Measurements from ENCODE around the gene RAI1. TPM values are rescaled to one million over a fixed set of nuclear protein-coding genes. Genes with fewer than 3 reads are reported as not detected.

Gene RAI1
- polyA plus RNA-seq, 2 of the 4 experiments (the other 2 are of a cell fraction): 3.5 to 23.8 TPM

- Histone ChIP-seq H3K27ac (no peak overlapping the region), H3K4me3 (no peak overlapping the region), H3K4me2 (no peak overlapping the region), H3K9me3 (no peaks in the 10 kb centered on the region), H3K4me1 (peaks cover 10% of the 10 kb centered on the region)
- ChIA-PET CTCF (interaction anchor here (4.6 to 4.7 kb wide), 3 partner anchors 11 to 184 kb away, joined by 40 to 55 read pairs (median 53); no protein-coding TSS in a partner anchor), POLR2A (interaction anchor here (0.7 kb wide), 1 partner anchor 107 kb away, joined by 3 read pairs; no protein-coding TSS in a partner anchor)
- 88% methylated on average over 6 of the region's 6 CpGs for WGBS (ENCODE audit: missing lambda C conversion rate)
- FAIRE-seq: no peak
- no peak for TF ChIP-seq PBX3 (IDR thresholded peaks at IDR 0.05)
- TF ChIP-seq TFCP2L1 (CRISPR knock-in tag; IDR thresholded peaks at IDR 0.05): no peak
- no peak for TF ChIP-seq EHMT2 (IDR thresholded peaks at IDR 0.05; ENCODE audit: low read depth)
- no peak for TF ChIP-seq HES2 (IDR thresholded peaks at IDR 0.05)
- no peak for TF ChIP-seq ATOH8 (CRISPR knock-in tag; IDR thresholded peaks at IDR 0.05; ENCODE audit: low read depth)
- TF ChIP-seq BCL3 (IDR thresholded peaks at IDR 0.05): no peak
- no peak for TF ChIP-seq RAD21 (conservative IDR thresholded peaks at IDR 0.05 in 1 of 2, IDR thresholded peaks at IDR 0.05 in 1 of 2)
- TF ChIP-seq FOSL2 (IDR thresholded peaks at IDR 0.05): no peak
- TF ChIP-seq FOSL2 (CRISPR knock-in tag; IDR thresholded peaks at IDR 0.05): no peak
- no peak for TF ChIP-seq ZSCAN20 (CRISPR knock-in tag; IDR thresholded peaks at IDR 0.05)
- TF ChIP-seq HMGXB4 (CRISPR knock-in tag; IDR thresholded peaks at IDR 0.05; ENCODE audit: borderline replicate concordance): no peak
- TF ChIP-seq RARB (CRISPR knock-in tag; IDR thresholded peaks at IDR 0.05): no peak
- TF ChIP-seq GATA3 (IDR thresholded peaks at IDR 0.05; ENCODE audit: borderline replicate concordance): no peak
- no peak for TF ChIP-seq TP53 (CRISPR knock-in tag; IDR thresholded peaks at IDR 0.05)
- no peak for TF ChIP-seq PHF8 (IDR thresholded peaks at IDR 0.05; ENCODE audit: borderline replicate concordance, low read depth)
- no peak for TF ChIP-seq RCOR1 (IDR thresholded peaks at IDR 0.05; ENCODE audit: low read depth, low read length)
- no peak for TF ChIP-seq E2F6 (IDR thresholded peaks at IDR 0.05; ENCODE audit: borderline replicate concordance, low read depth)
- TF ChIP-seq NPAS2 (CRISPR knock-in tag; IDR thresholded peaks at IDR 0.05; ENCODE audit: borderline replicate concordance): no peak
- no peak for TF ChIP-seq ZFP36 (IDR thresholded peaks at IDR 0.05; ENCODE audit: borderline replicate concordance, partially characterized antibody)
- TF ChIP-seq EP300 (IDR thresholded peaks at IDR 0.05): no peak
- TF ChIP-seq NR3C1 (IDR thresholded peaks at IDR 0.05): no peak
- DNase-seq (ENCODE audit: low read depth in 1 of 2, low spot score in 1 of 2): no peak
- no peak for ATAC-seq
These were observed 4.5 kb upstream of the RAI1 start for GRCh38 chr17:17676752-17677151.

Data from A549 (cell line).